Brain microvascular endothelial cell (primary cell): Measurements from ENCODE around the gene CLPSL1.

Experiments
- DNase-seq: peaks from one replicate; pipeline ENCODE4 v3.0.0-alpha.2; 2020
- H3K27ac ChIP-seq: fragments of 250-450 bp; sonication (Bioruptor Pico); 2 replicates; pipeline ENCODE4 v1.5.1; 2020; ENCODE audit warnings: mild to moderate bottlenecking, moderate library complexity
- H3K27me3 ChIP-seq: fragments of 250-450 bp; sonication (Bioruptor Pico); replicated peaks from 2 replicates; pipeline ENCODE4 v1.5.1; 2020; ENCODE audit warnings: mild to moderate bottlenecking
- H3K36me3 ChIP-seq: fragments of 250-450 bp; sonication (Bioruptor Pico); replicated peaks from 2 replicates; pipeline ENCODE4 v1.5.1; 2020; ENCODE audit warnings: mild to moderate bottlenecking
- H3K4me3 ChIP-seq: 2 replicates; pipeline ENCODE4 v1.5.1; 2011; ENCODE audit warnings: low read depth, mild to moderate bottlenecking, control low read depth, low read length, moderate library complexity
- CTCF ChIP-seq: IDR thresholded peaks from 2 replicates; pipeline ENCODE4 v1.5.1; 2011; ENCODE audit warnings: low read depth, mild to moderate bottlenecking, moderate library complexity, low read length, control low read depth, inconsistent platforms; ENCODE audit errors: missing control alignments
- in situ Hi-C: cut with HindIII; loops from 2 replicates; pipeline ENCODE4 v1.10.0; 2017; ENCODE audit warnings: low sequenced_read_pairs, low pct_ligation_motif_present

Gene CLPSL1

GRCh38 chr6:35769211-35769610 is 11.6 kb upstream of the CLPSL1 start:
- no peak for TF ChIP-seq CTCF
- no peak for DNase-seq
- Histone ChIP-seq H3K27me3 (peaks cover 9% of the 10 kb centered on the region), H3K4me3 (no peak overlapping the region), H3K27ac (no peak overlapping the region), H3K36me3 (no peaks in the 10 kb centered on the region)
- in situ Hi-C loops, result no loop called here

GRCh38 chr6:35771343-35771627 is 9.5 kb upstream of the CLPSL1 start:
- no peak for DNase-seq
- Histone ChIP-seq H3K36me3 (no peaks in the 10 kb centered on the region), H3K27me3 (peaks cover 6% of the 10 kb centered on the region), H3K4me3 (no peak overlapping the region), H3K27ac (no peak overlapping the region)
- in situ Hi-C loops, result no loop called here
- TF ChIP-seq CTCF, result no peak

- H3K27me3 ChIP-seq, result peaks cover 8% of the 10 kb centered on the region
- H3K36me3 ChIP-seq, result no peaks in the 10 kb centered on the region
- no peak for DNase-seq
- H3K4me3 ChIP-seq, result no peak overlapping the region
- no peak overlapping the region for H3K27ac ChIP-seq
- TF ChIP-seq CTCF, result no peak
- in situ Hi-C loops, result no loop called here
Observed at GRCh38 chr6:35774116-35774794, 6.6 kb upstream of the CLPSL1 start.

- Histone ChIP-seq H3K4me3 (no peak overlapping the region), H3K27me3 (peaks cover 8% of the 10 kb centered on the region), H3K36me3 (no peaks in the 10 kb centered on the region), H3K27ac (no peak overlapping the region)
- no peak for DNase-seq
- in situ Hi-C loops, result no loop called here
- TF ChIP-seq CTCF, result no peak
Observed at GRCh38 chr6:35775031-35775430, 5.8 kb upstream of the CLPSL1 start.

GRCh38 chr6:35776364-35777215 is 4.2 kb upstream of the CLPSL1 start, which contains the start of gene CLPSL2:
Gene CLPSL2 (plus strand): TSS chr6:35776598. CDS start chr6:35776619, 21 bp downstream.
- TF ChIP-seq CTCF, result peak; percentile 4
- Histone ChIP-seq H3K36me3 (no peaks in the 10 kb centered on the region), H3K27ac (no peak within 1 kb of the TSS), H3K4me3 (peak within 1 kb of the TSS; percentile 43), H3K27me3 (peaks cover 8% of the 10 kb centered on the region)
- no peak for DNase-seq
- in situ Hi-C loops, result no loop called here
